GM19238 (cell line): ENCODE data around the gene RASAL2.
"Not testable (repeated sequence)": the region's sequence is repeated elsewhere in the genome, so short reads cannot be mapped to it uniquely, and the experiment has no call there.

ENCODE experiments used
- DNase-seq: peaks from one replicate; pipeline ENCODE4 v3.0.0; 2011; ENCODE audit warnings: low spot score; ENCODE audit not compliant: insufficient read length

The RASAL2 gene

DNA sequence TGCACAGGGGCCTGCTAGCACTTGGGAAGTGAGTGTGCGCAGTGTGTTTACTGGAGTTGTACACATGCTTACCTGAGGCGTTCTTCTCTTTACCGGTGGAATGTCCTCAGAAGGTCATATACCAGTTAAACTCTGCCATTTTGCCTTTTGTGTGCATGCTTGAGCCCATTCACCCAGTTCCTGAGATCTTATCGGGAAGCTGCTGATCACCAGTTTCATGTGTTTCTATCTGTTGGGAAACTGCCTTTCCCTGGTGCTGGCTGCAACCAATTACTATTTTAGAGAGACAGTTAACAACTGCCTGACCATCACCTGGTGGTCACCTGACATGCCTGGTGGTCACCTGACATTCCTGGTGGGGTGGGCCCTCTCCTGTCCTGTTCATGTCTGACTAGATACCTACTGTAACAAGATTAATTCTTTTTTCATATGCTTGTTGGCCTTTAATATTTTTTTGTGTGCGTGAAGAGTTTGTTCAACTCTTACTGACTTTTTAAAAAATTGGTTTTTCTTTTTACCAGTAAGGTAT lies 137.0 kb downstream of the RASAL2 start:
- DNase-seq: no peak

DNA sequence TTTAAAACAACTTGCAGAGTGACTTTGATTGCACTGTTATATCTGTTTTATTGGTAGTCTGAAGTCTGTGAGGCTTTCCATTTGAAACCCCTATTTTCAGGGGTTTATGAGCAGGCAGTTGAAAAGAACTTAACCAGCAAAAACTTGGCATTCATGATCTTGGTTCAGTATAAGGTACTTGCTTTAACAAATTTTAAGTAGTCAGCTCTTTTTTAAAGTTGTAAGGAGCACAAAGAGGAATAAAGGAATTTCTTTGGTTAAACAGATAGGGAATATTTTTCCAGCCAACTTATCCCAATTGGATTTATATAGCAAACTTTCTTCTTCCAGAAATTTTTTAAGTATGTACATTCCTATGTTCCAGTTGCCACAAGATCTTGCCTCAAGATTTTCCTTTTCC lies 138.2 kb downstream of the RASAL2 start:
- no peak for DNase-seq

DNA sequence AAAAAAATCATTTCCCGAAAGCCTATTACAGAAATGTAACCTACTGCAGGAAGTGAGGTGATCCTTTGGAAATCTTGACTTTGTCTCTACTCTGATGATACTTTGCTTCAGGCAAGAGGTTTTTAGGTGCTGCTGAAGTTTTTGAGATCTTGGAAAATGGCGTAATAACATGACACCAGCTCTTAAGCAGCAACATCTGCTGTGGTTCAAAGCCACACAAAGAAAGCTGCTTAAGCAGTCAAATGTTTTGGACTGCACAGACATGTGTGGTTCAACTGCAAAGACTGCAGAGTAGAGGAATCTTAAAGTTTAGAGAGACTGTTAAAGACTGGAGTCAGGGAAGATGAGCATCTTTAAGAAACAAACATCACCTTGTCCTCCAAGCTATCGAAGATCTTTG lies 139.0 kb downstream of the RASAL2 start:
- DNase-seq: no peak

DNA sequence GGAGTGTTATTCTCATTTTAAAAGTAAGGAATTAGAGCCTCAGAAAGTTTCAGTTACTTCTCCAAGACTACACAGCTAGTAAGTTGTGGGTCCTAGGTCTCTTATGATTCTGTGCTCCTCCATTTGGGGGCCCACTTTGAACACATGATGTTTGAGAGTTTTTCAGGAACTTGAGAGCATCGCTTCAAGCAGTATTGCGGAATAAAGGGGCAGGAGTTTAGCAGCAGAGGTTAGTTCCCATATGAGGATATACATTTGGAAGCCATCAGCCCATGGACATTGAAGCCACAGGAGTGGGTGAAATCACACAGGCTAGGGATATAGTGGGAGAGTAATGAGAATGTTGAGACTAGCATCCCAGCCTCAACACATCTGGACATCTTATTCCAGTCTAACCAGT lies 143.2 kb downstream of the RASAL2 start:
- DNase-seq: no peak

DNA sequence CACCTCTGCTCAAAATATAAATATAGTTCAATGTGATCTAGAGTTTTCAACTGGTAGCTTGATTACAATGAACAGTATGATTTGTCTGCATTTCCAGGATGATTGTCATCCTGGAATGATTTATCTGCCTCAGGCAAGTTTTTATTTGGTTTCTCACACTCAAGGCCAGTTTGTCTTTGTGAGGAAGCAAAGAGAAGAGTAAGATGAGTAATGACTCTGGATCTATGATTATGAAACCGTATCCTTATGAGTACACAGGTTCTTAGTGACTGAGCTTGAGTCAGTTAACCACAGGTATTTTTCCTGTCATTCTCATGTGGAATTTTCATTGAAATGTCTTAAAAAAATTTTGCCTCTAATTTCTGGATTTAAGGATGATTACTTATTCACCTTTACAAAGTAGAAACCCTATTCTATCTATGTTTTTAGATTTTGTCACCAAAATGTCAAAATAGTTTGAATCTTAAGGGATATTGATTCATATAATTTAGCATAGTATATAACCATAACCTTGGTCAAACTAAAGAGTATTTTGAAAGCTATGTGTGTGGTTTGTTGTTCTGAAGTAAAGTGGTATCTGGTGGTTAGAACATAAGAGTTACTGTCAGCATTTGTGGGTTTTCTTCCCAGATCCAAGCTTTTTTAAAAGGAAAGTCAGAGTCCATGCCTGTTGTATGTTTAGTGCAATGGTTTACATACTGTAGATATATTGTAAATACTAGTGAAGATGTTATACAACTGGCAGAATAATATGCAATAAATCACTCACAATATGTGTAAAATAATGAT lies 145.0 kb downstream of the RASAL2 start:
- no peak for DNase-seq

DNA sequence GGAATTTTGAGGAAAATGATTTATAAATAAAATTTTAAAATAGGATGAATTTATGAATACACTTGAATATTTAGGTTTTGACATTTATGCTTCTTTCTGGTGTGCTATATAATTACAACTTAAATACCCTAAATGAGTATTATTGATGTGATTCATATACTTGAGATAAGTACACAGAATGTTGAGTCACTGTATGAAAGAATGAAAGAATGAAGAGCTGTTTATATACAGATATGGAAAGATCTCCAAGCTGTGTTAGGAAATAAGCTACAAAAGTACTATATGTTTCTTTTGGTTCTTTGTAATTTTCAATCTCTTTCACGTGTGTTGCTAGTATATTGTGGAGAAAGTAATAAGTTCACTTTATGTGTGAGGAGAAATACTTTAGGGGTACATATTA lies 147.2 kb downstream of the RASAL2 start:
- no peak for DNase-seq

DNA sequence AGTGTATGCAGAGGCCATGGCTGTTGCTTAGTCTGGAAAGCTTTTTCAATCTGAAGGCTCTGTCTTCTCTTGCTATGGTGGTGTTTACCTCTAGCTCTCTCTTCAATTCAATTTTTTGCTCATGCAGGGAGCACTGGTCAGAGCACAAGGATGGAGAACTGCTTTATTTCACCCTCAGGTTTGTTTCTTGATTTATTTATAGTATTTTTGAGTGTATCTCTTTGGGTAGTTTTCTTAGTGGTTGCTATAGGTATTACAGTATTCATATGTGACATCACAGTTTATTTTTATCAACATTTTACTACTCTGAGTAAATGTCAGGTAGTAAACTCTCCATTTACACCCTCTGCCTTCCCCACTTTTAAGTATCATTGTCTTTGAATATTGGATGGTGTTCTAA lies 147.9 kb downstream of the RASAL2 start:
- no peak for DNase-seq

DNA sequence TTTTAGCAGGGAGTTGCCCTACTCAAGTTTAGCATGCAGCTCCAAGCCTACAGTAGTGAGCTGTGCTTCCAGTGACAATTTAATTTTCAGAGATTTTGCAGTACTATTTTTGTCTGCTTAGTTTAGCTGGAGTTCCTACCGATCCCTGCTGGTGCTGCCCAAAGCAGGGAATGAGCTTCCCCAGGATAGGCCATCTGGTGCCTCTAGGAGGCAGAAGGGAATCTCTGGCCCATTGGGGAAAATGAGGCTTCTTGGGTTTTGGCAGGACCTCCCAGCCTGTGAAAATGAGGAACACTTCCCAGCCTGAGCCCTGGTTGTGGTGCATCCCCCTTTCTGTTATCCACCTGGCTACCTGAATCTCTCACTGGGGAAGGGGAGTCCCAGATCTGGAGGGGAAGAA lies 149.2 kb downstream of the RASAL2 start:
- DNase-seq: no peak

DNA sequence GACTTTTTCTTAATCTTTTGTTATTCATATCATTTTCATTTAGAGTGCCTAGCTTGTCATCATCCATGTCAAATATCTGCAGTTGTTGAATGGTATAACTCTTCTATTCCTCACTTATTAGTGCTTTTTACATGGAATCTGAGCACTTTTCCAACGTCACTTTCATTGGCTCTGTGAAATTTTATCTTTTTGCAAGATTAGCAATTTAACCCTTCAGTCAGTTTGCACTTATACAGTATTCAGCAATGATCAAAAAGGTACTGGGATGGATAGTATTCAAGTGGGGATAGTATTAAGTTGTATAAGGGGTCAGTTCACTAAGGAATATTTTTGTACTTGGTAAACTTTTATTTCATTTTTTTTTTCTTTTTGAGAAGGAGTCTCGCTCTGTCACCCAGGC lies 150.0 kb downstream of the RASAL2 start:
- no peak for DNase-seq

DNA sequence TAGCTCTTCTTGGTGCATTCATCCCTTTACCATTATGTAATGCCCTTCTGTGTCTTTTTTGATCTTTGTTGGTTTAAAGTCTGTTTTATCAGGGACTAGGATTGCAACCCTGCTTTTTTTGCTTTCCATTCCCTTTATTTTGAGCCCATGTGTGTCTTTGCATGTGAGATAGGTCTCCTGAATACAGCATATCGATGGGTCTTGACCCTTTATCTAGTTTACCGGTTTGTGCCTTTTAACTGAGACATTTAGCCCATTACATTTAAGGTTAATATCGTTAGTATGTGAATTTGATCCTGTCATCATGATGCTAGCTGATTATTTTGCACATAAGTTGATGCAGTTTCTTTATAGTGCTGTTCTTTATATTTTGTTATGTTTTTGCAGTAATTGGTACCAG lies 154.4 kb downstream of the RASAL2 start:
- DNase-seq: not testable (repeated sequence)

DNA sequence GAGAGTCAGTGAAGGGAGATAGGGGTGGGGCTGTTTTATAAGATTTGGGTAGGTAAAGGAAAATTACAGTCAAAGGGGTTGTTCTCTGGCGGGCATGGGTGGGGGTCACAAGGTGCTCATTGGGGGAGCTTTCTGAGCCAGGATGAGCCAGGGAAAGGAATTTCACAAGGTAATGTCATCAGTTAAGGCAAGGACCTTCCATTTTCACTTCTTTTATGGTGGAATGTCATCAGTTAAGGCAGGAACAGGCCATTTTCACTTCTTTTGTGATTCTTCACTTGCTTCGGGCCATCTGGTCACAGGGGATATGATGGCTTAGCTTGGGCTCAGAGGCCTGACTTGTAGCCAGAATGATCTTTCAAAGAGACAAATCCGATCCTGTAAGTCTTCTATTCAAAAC lies 159.7 kb downstream of the RASAL2 start:
- not testable (repeated sequence) for DNase-seq

DNA sequence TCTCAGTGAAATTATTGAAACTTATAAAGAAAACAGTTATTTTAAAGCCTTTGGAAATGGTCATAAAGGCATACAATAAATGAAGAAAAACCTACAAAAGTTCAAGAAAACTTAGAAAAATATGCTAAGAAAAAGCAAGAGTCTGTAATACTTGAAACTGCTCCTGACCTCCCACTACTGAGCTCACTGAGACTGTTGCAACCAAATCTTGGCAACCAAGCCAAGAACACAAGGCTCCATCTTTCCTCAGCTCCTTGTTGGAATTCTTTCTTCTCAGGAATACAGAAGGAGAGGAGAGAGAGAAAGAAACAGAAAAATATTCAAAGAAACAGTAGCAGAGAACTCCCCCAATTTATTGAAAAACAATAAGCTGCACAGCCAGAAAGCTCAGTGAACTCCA lies 160.5 kb downstream of the RASAL2 start:
- DNase-seq: no peak

DNA sequence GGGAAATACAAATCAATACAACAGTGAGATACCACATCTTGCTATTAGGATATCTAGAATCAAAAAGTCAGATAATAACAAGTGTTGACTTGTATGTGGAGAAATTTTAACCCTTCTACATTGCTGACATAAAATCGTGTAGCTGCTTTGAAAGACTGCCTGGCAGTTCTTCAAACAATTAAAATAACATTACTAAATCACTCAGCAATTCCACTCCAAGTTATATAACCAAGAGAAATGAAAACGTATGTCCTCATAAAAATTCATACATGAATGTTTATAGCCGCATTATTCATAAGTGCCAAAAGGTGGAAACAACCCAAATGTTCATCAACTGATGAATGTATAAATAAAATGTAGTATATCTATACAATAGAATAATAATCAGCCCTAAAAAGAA lies 164.6 kb downstream of the RASAL2 start:
- no peak for DNase-seq

DNA sequence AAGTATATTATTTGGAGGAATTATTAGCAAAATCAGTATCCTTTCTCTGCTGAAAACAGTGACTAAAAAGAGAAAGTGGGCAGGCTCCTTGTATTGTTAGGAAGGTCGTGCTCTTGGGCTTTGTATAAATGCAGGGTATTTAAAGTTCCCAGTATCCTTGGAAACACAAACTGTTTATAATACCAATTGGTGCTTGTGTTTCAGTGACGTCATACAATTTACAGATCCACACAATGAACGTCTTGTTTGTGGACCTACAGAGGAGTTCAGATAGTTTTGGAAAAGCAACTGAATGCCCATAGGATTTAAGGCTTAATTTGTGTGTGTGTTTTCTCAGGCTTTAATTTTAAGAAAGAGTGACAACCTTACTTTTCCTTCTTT lies 168.2 kb downstream of the RASAL2 start:
- DNase-seq: no peak

DNA sequence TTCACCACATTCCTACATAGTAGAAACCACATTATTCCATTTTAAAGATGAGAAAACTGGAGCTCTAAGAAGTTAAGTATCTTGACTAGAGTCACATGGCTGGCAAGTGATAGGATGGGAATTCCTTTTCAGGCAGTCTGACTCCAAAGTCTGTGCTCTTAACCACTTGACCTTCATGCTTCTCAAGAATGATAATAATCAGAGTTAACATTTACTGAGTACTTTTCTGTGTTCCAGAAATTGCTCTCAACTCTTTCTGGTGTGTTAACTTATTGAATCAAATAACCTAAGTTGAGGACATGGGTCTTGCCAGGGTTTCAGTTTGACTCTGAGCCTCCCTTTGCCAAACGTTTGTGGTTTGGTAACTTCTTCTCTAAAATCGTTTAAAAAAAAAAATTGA lies 169.4 kb downstream of the RASAL2 start:
- DNase-seq: no peak

DNA sequence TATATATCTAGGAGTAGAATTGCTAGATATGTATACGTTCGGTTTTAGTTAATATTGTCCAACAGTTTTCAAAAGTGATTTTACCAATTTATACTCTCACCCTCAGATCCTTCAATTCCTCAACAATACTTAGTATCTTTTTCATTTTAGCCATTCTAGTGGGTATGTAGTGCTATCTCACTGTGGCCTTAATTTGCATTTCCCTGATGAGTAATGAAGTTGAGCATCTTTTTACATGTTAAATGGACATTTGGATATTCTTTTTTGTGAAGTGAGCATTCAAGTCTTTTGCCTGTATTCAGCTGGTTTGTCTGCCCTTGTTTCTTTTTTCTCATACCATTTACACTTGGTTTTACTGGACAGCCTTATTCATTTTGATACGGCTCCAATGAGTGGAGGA lies 172.2 kb downstream of the RASAL2 start:
- no peak for DNase-seq

DNA sequence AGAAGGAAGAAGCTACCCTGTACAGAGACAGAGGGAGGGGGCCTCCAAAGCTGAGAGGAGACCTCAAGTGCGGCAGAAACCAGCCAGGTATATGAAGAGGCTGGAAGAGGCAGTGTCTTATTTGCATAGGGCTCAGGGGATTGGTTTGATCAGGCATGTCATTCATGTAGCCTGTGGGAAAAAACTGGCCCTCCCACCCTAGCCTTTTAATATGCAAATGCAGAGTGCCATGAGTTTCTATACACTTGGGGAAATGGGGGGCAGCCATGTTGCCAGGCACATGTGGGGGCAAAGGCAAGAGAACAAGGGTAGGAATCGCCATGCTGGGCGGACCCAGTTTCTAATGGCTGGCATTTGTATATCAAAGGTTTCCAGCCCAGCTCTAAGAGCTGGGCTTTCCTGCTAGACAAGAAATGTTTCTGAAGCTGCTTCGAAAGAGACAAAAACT lies 172.7 kb downstream of the RASAL2 start:
- no peak for DNase-seq

DNA sequence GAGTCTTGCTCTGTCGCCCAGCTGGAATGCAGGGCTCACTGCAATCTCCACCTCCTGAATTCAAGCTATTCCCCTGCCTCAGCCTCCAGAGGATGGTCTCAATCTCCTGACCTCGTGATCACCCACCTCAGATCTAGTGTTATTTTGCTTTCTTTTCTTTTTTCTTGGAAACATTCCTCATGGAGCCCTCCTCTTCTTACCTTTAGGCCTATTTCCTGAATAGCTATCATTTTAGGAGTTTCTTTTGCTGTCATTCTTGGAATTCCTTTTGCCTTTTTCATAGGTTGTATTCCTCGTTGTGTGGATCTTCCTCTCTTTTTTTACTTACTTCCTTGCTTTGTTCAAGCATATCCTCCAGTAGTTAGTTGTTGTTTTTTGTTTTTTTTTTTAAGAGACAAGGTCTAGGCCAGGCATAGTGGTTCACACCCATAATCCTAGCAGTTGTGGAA lies 173.8 kb downstream of the RASAL2 start:
- DNase-seq: no peak

DNA sequence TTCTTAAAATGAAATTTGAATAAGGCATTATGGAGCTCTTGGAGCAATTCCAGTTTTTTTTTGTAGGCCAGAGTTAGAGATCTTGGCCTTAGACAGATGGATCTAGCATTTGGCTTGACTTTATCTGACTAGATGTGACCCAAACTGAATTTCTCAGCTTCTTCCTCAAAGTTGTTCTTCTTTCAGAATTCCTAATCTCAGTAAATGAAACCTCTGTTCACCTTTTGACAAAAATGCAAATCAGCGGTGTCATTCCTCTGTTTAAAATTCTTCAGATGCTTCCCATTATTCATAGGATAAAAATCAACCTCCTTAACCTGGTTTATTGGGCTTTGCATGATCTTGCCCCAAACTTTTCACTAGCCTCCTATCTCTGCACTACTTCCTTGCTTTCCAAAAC lies 177.6 kb downstream of the RASAL2 start:
- no peak for DNase-seq

DNA sequence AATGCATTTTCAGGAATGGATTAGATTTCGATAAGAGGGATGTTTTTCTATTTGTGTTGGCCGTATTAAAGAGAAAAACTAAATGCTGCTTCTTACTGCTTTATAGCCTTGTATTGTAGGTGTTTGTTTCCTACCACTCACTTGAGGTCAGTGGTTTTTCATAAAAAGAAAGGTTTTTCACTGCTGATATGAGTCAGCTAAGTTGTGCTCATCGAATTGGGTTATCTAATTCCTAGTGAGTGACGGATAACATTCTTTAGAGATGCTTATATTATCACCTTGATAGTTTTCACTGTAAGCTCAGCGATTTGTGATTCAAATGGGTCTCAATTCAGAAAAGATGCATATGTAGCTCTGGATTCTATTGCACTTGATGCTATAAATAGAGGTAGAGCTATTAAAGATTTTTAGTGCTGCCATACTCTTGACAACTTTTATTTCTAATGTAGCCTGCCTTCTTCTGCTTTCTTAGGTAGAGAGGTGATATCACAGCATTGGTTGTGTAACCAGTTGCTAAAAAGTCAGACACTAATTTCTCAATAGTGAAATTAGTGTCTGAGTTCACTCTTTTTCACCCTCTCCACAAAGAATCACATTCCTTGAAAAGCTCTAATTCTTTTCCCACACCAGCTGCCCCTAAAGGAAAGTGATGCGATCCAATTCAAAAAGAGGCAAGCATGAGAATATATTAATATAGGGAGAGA lies 180.0 kb downstream of the RASAL2 start:
- DNase-seq: no peak

DNA sequence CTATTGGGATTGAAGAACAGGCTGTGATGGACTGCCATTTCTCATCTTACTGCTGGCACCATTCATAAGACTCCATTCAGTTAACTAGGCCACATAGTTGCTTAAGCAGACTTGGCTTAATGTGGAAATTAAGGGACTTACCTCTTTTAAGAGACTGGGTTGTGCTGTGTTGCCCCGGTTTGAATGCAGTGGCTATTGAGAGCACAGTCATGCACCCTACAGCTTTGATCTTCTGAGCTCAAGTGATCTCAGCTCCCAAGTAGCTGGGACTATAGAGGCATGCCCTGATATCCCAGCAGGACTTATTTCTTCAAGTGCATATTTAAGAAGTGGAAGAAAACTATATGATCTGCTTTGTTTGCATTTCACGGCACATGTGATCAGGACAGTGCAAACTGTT lies 181.1 kb downstream of the RASAL2 start:
- DNase-seq: no peak

DNA sequence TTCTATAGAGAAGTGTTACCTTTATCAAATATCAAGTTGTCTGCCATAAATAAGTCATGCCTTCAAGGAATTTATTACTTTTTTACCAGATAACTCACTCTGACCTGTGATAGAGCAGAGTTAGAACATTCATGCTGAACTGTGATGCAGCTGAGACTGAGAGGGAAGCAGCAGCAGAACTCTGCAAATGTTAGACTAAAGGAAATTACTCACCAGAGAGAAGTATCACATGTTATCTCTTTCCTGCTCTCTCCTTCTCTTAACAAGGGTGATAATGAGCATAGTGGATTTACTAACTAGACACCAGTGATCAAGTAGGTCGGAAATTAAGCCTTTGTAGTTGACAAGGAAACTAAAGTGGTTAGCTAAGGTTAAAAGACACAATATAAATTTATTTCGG lies 181.6 kb downstream of the RASAL2 start:
- no peak for DNase-seq
